Activated naive CD8-positive, alpha-beta T cell treated with anti-CD3 and anti-CD28 coated beads, Interleukin-2, amount 10 ng/mL, durations not matched to agents 7 days and 5 days (primary cell): ENCODE results near the gene SPOPL. TPM values are rescaled to one million over a fixed set of nuclear protein-coding genes. Genes with fewer than 3 reads are reported as not detected.

ENCODE experiments used
- ATAC-seq: fragments of 150-1000 bp; cut with Tn5 transposase; one replicate; pipeline ENCODE4 v1.10.0; 2021; ENCODE audit warnings: low read depth, moderate library complexity
- POLR2A ChIA-PET: fragments of 350-600 bp; sonication (Branson Sonifier 250); formaldehyde crosslinking; loops from one replicate; lab custom pipeline; 2021; ENCODE audit warnings: antibody characterized with exemption; lab: Charles Lee
- DNase-seq: peaks from one replicate; pipeline ENCODE4 v3.0.0; 2021
- H3K27ac Mint-ChIP-seq: one replicate; pipeline ENCODE4 v1.8.0; 2022; ENCODE audit warnings: mild to moderate bottlenecking, mixed read lengths
- H3K27me3 Mint-ChIP-seq: one replicate; pipeline ENCODE4 v1.8.0; 2022; ENCODE audit warnings: mild to moderate bottlenecking, moderate library complexity, mixed read lengths
- H3K36me3 Mint-ChIP-seq: one replicate; pipeline ENCODE4 v1.8.0; 2021; ENCODE audit warnings: mild to moderate bottlenecking, mixed read lengths
- H3K4me1 Mint-ChIP-seq: one replicate; pipeline ENCODE4 v1.8.0; 2021; ENCODE audit warnings: mixed read lengths
- H3K4me3 Mint-ChIP-seq: one replicate; pipeline ENCODE4 v1.8.0; 2022; ENCODE audit warnings: mild to moderate bottlenecking, moderate library complexity, mixed read lengths
- H3K9me3 Mint-ChIP-seq: one replicate; pipeline ENCODE4 v1.8.0; 2021; ENCODE audit warnings: mixed read lengths
- total RNA-seq, 2 experiments: library from RNA; stranded (reverse); gene quantifications; one replicate each; pipeline ENCODE4 v1.2.3, GENCODE V29; 2021

Gene SPOPL
- total RNA-seq, 2 experiments from 2014 or later = 17.1 to 17.4 TPM

- no peak for DNase-seq
- H3K27ac Mint-ChIP-seq = no peak overlapping the region
- H3K27me3 Mint-ChIP-seq = no peaks in the 10 kb centered on the region
- H3K4me3 Mint-ChIP-seq = no peak overlapping the region
- peaks cover 27% of the 10 kb centered on the region for H3K36me3 Mint-ChIP-seq
- no peaks in the 10 kb centered on the region for H3K4me1 Mint-ChIP-seq
- POLR2A ChIA-PET = no interaction called here
- peaks cover 2% of the 10 kb centered on the region for H3K9me3 Mint-ChIP-seq
- no peak for ATAC-seq
These were observed 52.6 kb downstream of the SPOPL start for GRCh38 chr2:138554123-138554522.

GRCh38 chr2:138559641-138560040, 58.1 kb downstream of the SPOPL start:
- Mint-ChIP-seq H3K27ac (no peak overlapping the region), H3K9me3 (peaks cover 2% of the 10 kb centered on the region), H3K4me1 (no peaks in the 10 kb centered on the region), H3K4me3 (no peak overlapping the region), H3K36me3 (peaks cover 23% of the 10 kb centered on the region), H3K27me3 (no peaks in the 10 kb centered on the region)
- POLR2A ChIA-PET = no interaction called here
- ATAC-seq (no peak), DNase-seq (no peak)

GRCh38 chr2:138564586-138565229, 63.1 kb downstream of the SPOPL start:
- H3K4me1 Mint-ChIP-seq = no peaks in the 10 kb centered on the region
- no peaks in the 10 kb centered on the region for H3K27me3 Mint-ChIP-seq
- H3K27ac Mint-ChIP-seq = no peak overlapping the region
- DNase-seq (no peak), ATAC-seq (no peak)
- POLR2A ChIA-PET = no interaction called here
- H3K9me3 Mint-ChIP-seq = no peaks in the 10 kb centered on the region
- peaks cover 21% of the 10 kb centered on the region for H3K36me3 Mint-ChIP-seq
- no peak overlapping the region for H3K4me3 Mint-ChIP-seq

DNA sequence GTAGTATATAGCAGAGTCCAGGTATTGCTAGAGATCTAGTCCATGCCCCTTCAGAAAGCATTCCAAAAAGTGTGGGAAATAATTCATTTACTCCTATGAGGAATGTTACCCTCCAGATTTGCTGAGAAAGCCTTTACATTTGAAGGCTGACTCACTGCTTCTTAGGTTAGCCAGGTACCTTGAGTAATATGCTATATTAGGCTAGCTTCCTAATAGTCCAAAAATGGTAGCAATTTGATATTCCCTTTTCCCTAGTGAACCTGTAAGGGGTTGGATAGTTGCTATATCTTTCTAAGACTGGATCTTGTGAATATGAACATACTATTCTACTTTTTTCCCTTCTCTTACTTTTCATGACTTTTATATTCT, 63.6 kb downstream of the SPOPL start:
- no peak overlapping the region for H3K4me3 Mint-ChIP-seq
- POLR2A ChIA-PET = no interaction called here
- H3K27ac Mint-ChIP-seq = no peak overlapping the region
- no peaks in the 10 kb centered on the region for H3K4me1 Mint-ChIP-seq
- no peaks in the 10 kb centered on the region for H3K27me3 Mint-ChIP-seq
- DNase-seq = no peak
- peaks cover 21% of the 10 kb centered on the region for H3K36me3 Mint-ChIP-seq
- no peaks in the 10 kb centered on the region for H3K9me3 Mint-ChIP-seq
- ATAC-seq = no peak

DNA sequence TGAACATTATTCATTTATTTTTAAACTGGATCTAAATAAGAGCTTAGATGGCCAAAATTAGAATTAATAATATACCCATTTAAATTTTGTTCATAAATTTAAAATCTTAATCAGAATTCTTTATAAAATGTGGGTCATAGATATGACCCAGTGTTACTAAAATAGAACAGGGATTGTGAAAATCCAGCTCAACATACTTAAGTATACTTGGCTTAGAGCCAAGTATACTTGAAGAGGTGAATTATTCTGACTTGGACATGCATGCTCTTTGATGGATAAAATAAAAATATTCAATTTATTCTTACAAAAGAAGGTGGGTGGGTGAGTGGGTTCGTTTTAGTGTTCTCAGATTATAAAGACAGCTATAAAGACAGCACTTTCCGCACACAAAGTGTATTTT, 70.7 kb downstream of the SPOPL start:
- Mint-ChIP-seq H3K4me1 (no peaks in the 10 kb centered on the region), H3K4me3 (no peak overlapping the region), H3K9me3 (peaks cover 4% of the 10 kb centered on the region), H3K36me3 (peaks cover 38% of the 10 kb centered on the region), H3K27ac (no peak overlapping the region), H3K27me3 (no peaks in the 10 kb centered on the region)
- DNase-seq = no peak
- no peak for ATAC-seq
- POLR2A ChIA-PET = no interaction called here

DNA sequence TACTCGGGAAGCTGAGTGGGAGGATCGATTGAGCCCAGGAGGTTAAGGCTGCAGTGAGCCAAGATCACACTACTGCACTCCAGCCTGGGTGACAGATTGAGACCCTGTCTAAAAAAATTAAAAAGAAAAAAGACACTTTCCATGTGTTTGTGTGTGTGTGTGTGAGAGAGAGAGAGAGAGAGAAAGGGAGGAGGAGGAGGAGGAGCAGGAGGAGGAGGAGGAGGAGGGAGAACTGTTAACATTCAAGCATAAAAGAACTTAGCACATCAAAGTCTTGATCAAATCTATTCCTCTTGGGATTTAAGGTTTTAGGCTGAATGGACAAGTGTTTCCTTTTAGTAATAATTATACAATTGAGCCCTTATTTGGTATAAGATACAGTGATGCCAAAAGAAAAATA, 75.5 kb downstream of the SPOPL start:
- no peaks in the 10 kb centered on the region for H3K4me1 Mint-ChIP-seq
- H3K27ac Mint-ChIP-seq = no peak overlapping the region
- H3K27me3 Mint-ChIP-seq = no peaks in the 10 kb centered on the region
- H3K36me3 Mint-ChIP-seq = peaks cover 36% of the 10 kb centered on the region
- ATAC-seq = no peak
- peaks cover 7% of the 10 kb centered on the region for H3K9me3 Mint-ChIP-seq
- POLR2A ChIA-PET = no interaction called here
- no peak overlapping the region for H3K4me3 Mint-ChIP-seq
- no peak for DNase-seq

DNA sequence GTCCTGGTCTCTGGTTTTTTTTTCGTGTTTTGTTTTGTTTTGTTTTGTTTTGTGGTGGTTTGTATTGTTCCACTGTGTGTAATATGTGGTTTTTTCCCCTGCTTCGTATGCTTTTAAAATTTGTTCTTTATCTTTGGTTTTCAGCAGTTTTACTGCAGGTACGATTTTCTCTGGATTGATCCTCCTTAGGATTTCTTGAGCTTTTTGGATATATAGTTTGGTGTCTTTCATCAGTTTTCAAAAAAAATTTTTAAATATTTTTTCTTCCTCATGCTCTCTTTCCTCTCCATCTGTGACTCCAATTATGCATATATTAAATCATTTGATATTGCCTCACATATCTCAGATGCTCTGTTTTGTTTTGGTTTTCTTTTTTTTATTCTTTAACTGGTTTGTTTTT, 78.0 kb downstream of the SPOPL start:
- H3K4me1 Mint-ChIP-seq = no peaks in the 10 kb centered on the region
- H3K36me3 Mint-ChIP-seq = peaks cover 33% of the 10 kb centered on the region
- no peak overlapping the region for H3K27ac Mint-ChIP-seq
- H3K27me3 Mint-ChIP-seq = no peaks in the 10 kb centered on the region
- ATAC-seq (no peak), DNase-seq (no peak)
- H3K9me3 Mint-ChIP-seq = peaks cover 7% of the 10 kb centered on the region
- no peak overlapping the region for H3K4me3 Mint-ChIP-seq
- POLR2A ChIA-PET = no interaction called here

DNA sequence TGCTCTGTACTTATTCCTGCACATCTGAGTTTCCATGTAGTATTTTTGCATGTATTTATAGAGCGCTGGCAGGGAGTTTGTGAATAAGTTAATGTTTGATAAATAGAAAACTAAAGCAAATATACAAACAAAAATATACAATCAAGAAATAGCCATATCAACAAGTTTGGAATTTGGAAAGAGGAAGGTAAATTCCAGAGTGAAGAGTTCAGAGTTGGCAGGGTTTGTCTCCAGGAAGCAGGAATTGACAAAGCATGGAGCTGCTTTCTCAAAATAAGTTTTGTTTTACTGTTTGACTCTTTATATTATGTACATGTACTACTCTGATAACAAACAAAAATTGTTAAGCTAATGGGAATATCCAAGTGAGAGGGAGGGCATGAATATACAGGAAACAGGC, 80.3 kb downstream of the SPOPL start:
- H3K27ac Mint-ChIP-seq = no peak overlapping the region
- DNase-seq (no peak), ATAC-seq (no peak)
- H3K27me3 Mint-ChIP-seq = no peaks in the 10 kb centered on the region
- H3K4me3 Mint-ChIP-seq = no peak overlapping the region
- POLR2A ChIA-PET = no interaction called here
- no peaks in the 10 kb centered on the region for H3K4me1 Mint-ChIP-seq
- peaks cover 4% of the 10 kb centered on the region for H3K9me3 Mint-ChIP-seq
- peaks cover 22% of the 10 kb centered on the region for H3K36me3 Mint-ChIP-seq

DNA sequence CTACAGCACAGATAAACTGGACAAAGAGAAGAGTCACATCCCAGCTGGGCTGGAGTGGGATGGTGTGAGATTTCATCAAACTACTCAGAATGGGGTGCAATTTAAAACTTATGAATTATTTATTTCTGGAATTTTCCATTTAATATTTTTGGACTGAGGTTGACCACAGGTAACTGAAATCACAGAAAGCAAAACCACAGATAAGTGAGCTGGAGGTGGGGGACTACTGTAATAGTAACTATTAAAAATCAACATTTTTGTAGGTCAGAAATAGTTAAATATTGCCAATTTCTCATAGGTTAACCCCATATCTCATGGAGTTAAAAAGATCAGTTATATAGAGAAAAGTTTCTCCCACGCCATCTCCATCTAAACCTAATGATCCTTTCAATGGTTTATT, 88.1 kb downstream of the SPOPL start:
- Mint-ChIP-seq H3K9me3 (peaks cover 1% of the 10 kb centered on the region), H3K27me3 (no peaks in the 10 kb centered on the region), H3K36me3 (peaks cover 5% of the 10 kb centered on the region), H3K4me3 (no peak overlapping the region), H3K4me1 (no peaks in the 10 kb centered on the region), H3K27ac (no peak overlapping the region)
- POLR2A ChIA-PET = no interaction called here
- ATAC-seq = no peak
- DNase-seq = no peak

DNA sequence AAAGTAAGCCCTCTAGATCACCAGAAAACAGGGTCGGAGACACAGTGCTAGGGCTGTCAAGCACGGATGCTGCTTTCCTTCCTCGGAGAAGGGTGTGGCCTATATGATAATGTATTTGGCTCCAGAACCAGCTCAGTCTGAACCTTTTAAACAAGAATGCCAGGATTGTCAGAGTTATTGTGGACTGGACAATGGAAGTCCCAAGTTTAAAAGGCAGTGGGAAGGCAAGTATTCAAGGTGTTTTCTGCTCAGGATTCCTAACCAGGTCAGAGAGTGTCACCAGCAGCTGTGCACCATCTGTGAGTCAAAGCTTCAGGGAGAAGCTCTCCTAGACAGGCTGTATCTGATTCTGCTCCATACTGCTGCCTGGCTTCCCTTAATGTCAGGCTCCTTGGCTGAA, 94.8 kb downstream of the SPOPL start:
- POLR2A ChIA-PET = no interaction called here

GRCh38 chr2:138600732-138601457, 99.3 kb downstream of the SPOPL start:
- Mint-ChIP-seq H3K9me3 (no peaks in the 10 kb centered on the region), H3K36me3 (no peaks in the 10 kb centered on the region), H3K4me3 (no peak overlapping the region), H3K27me3 (no peaks in the 10 kb centered on the region), H3K4me1 (no peaks in the 10 kb centered on the region), H3K27ac (no peak overlapping the region)
- no peak for ATAC-seq
- POLR2A ChIA-PET = no interaction called here
- no peak for DNase-seq

More for the DNA sequence above, 94.8 kb downstream of the SPOPL start:
- H3K27ac Mint-ChIP-seq = no peak overlapping the region
- no peaks in the 10 kb centered on the region for H3K27me3 Mint-ChIP-seq
- no peaks in the 10 kb centered on the region for H3K4me1 Mint-ChIP-seq
- H3K36me3 Mint-ChIP-seq = no peaks in the 10 kb centered on the region
- DNase-seq (no peak), ATAC-seq (no peak)
- no peak overlapping the region for H3K4me3 Mint-ChIP-seq
- peaks cover 1% of the 10 kb centered on the region for H3K9me3 Mint-ChIP-seq

- no peak overlapping the region for H3K27ac Mint-ChIP-seq
- no peak for ATAC-seq
These were observed 100.0 kb downstream of the SPOPL start for GRCh38 chr2:138601458-138602165.

DNA sequence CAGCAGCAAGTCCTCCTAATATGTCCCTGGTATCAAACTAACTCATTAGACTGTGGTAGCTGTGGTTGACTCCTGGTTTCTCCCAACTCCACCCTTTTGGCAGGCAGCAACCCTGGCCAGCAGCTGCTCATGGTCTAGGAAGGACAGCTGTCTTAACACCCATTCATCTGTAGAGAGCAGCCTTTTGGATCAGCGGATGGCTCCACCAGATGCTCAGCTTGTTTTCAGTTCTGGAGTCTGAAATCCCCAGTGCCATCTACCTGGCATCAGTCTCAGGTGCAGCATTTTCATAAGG, 100.5 kb downstream of the SPOPL start:
- Mint-ChIP-seq H3K27ac (no peak overlapping the region), H3K36me3 (no peaks in the 10 kb centered on the region), H3K27me3 (no peaks in the 10 kb centered on the region), H3K4me3 (no peak overlapping the region), H3K4me1 (no peaks in the 10 kb centered on the region), H3K9me3 (no peaks in the 10 kb centered on the region)
- no peak for ATAC-seq
- POLR2A ChIA-PET = no interaction called here
- DNase-seq = no peak

More at GRCh38 chr2:138601458-138602165, 100.0 kb downstream of the SPOPL start:
- no peaks in the 10 kb centered on the region for H3K4me1 Mint-ChIP-seq
- POLR2A ChIA-PET = no interaction called here
- no peaks in the 10 kb centered on the region for H3K27me3 Mint-ChIP-seq
- no peak for DNase-seq
- no peaks in the 10 kb centered on the region for H3K36me3 Mint-ChIP-seq
- no peaks in the 10 kb centered on the region for H3K9me3 Mint-ChIP-seq
- no peak overlapping the region for H3K4me3 Mint-ChIP-seq

GRCh38 chr2:138607746-138608145, 106.2 kb downstream of the SPOPL start:
- Mint-ChIP-seq H3K36me3 (no peaks in the 10 kb centered on the region), H3K9me3 (no peaks in the 10 kb centered on the region), H3K27ac (no peak overlapping the region), H3K4me1 (no peaks in the 10 kb centered on the region), H3K4me3 (no peak overlapping the region), H3K27me3 (no peaks in the 10 kb centered on the region)
- POLR2A ChIA-PET = no interaction called here
- no peak for DNase-seq
- ATAC-seq = no peak
